HCT116 (cell line): ENCODE measurements around the gene TGM2. TPM values are rescaled to one million over a fixed set of nuclear protein-coding genes. Genes with fewer than 3 reads are reported as not detected.

Experiments used
- ATAC-seq: fragments of 200-7000 bp; cut with Tn5 transposase; 2 replicates; pipeline ENCODE4 v1.9.1; 2020; ENCODE audit warnings: mild to moderate bottlenecking, moderate library complexity
- BruUV-seq: library from RNA; stranded (reverse); fragments of 400-500 nt; replicated peaks from 2 replicates; lab custom pipeline; 2021; lab: Mats Ljungman, UMichigan
- CTCF ChIA-PET: fragments of 300-600 bp; sonication (Branson Sonifier 250); formaldehyde crosslinking; loops from one replicate; lab custom pipeline; 2021; ENCODE audit warnings: antibody characterized with exemption; lab: Charles Lee
- POLR2A ChIA-PET: fragments of 300-600, 350-600 bp; sonication (Branson Sonifier 250); formaldehyde crosslinking; loops from one replicate; lab custom pipeline; 2021; ENCODE audit warnings: antibody characterized with exemption; lab: Charles Lee
- RAD21 ChIA-PET, 2 experiments: fragments of 300-600 bp; sonication (Branson Sonifier 250); formaldehyde crosslinking; loops; one replicate each; lab custom pipeline; 2023; ENCODE audit warnings: low total read pairs in 2 of 2; ENCODE audit not compliant: uncharacterized antibody in 2 of 2, unreplicated experiment in 2 of 2, low non-redundant PET in 1 of 2; lab: Charles Lee
- DNase-seq: peaks from one replicate; pipeline ENCODE4 v3.0.0-alpha.2; 2010; ENCODE audit warnings: low read depth, low spot score
- H2AFZ ChIP-seq: fragments of 200-600 bp; shearing (Covaris generic), sonication (generic); 2 replicates; pipeline ENCODE4 v1.6.1; 2017; ENCODE audit warnings: low read depth, mixed run types, mixed read lengths, antibody characterized with exemption, low read length; ENCODE audit not compliant: poor library complexity, severe bottlenecking
- H3K27ac ChIP-seq: 2 replicates; pipeline ENCODE4 v1.5.1; 2012; ENCODE audit warnings: low read depth, low read length
- H3K27me3 ChIP-seq: fragments of 200-600 bp; sonication (generic); 2 replicates; pipeline ENCODE4 v1.6.1; 2016; ENCODE audit warnings: mixed run types, low read length, mixed read lengths; ENCODE audit not compliant: insufficient read depth
- H3K36me3 ChIP-seq, 2 experiments: fragments of 200-500 bp in 1 of 2; fragments of 200-600 bp in 1 of 2; sonication (Bioruptor generic) in 1 of 2; sonication (generic) in 1 of 2; 2 replicates each; pipeline versions ENCODE4 v1.5.1 to v1.6.1; 2014 to 2016; ENCODE audit warnings: low read length in 2 of 2, inconsistent platforms in 1 of 2, mixed read lengths in 1 of 2, mixed run types in 1 of 2; ENCODE audit not compliant: insufficient read depth in 2 of 2, control insufficient read depth in 1 of 2
- H3K4me1 ChIP-seq, 2 experiments: fragments of 200-600 bp in 1 of 2; sonication (generic) in 1 of 2; 2 replicates each; pipeline versions ENCODE4 v1.5.1 to v1.6.1; 2012 to 2017; ENCODE audit warnings: low read length in 2 of 2, inconsistent platforms in 1 of 2, mild to moderate bottlenecking in 1 of 2, mixed read lengths in 1 of 2, mixed run types in 1 of 2, moderate library complexity in 1 of 2; ENCODE audit not compliant: insufficient read depth in 2 of 2, control insufficient read depth in 1 of 2
- H3K4me2 ChIP-seq: fragments of 200-600 bp; sonication (generic); 2 replicates; pipeline ENCODE4 v1.6.1; 2017; ENCODE audit warnings: mixed run types, low read length, mixed read lengths
- H3K4me3 ChIP-seq, 2 experiments: fragments of 200-600 bp in 1 of 2; sonication (generic) in 1 of 2; replicated peaks in 1 of 2; 2 replicates each; pipeline ENCODE4 v1.5.1; 2011 to 2016; ENCODE audit warnings: low read length in 2 of 2, control low read depth in 1 of 2, low read depth in 1 of 2, mild to moderate bottlenecking in 1 of 2, mixed read lengths in 1 of 2, mixed run types in 1 of 2
- H3K79me2 ChIP-seq: fragments of 200-600 bp; sonication (generic); 2 replicates; pipeline ENCODE4 v1.6.1; 2017; ENCODE audit warnings: mild to moderate bottlenecking, mixed run types, low read length, moderate library complexity, mixed read lengths; ENCODE audit not compliant: insufficient read depth
- H3K9ac ChIP-seq: fragments of 200-600 bp; sonication (generic); 2 replicates; pipeline ENCODE4 v1.6.1; 2016; ENCODE audit warnings: low read length, mixed read lengths
- H3K9me2 ChIP-seq: fragments of 200-600 bp; sonication (generic), shearing (Covaris generic); 2 replicates; pipeline ENCODE4 v1.6.1; 2017; ENCODE audit warnings: mixed run types, mild to moderate bottlenecking, moderate library complexity; ENCODE audit not compliant: insufficient read depth
- H3K9me3 ChIP-seq, 2 experiments: fragments of 200-500 bp in 1 of 2; fragments of 200-600 bp in 1 of 2; sonication (Bioruptor generic) in 1 of 2; sonication (generic) in 1 of 2; 2 replicates each; pipeline ENCODE4 v1.6.1; 2014 to 2017; ENCODE audit warnings: low read length in 2 of 2, mixed read lengths in 2 of 2, inconsistent platforms in 1 of 2, low read depth in 1 of 2, mild to moderate bottlenecking in 1 of 2, mixed run types in 1 of 2, moderate library complexity in 1 of 2; ENCODE audit not compliant: control insufficient read depth in 1 of 2, insufficient read depth in 1 of 2
- H4K20me1 ChIP-seq: fragments of 200-600 bp; sonication (generic), shearing (Covaris generic); 2 replicates; pipeline ENCODE4 v1.6.1; 2017; ENCODE audit warnings: mixed run types, mild to moderate bottlenecking, moderate library complexity; ENCODE audit not compliant: insufficient read depth
- CBX3 ChIP-seq: IDR thresholded peaks from 2 replicates; pipeline ENCODE4 v1.6.1; 2012; ENCODE audit warnings: low read depth
- CEBPB ChIP-seq: IDR thresholded peaks from 2 replicates; pipeline ENCODE4 v1.6.1; 2012; ENCODE audit warnings: low read depth
- ELF1 ChIP-seq: IDR thresholded peaks from 2 replicates; pipeline ENCODE4 v1.6.1; 2012; ENCODE audit warnings: low read depth, borderline replicate concordance
- EZH2 ChIP-seq: fragments of 200-600 bp; sonication (generic); IDR thresholded peaks from 2 replicates; pipeline ENCODE4 v1.6.1; 2017; ENCODE audit warnings: antibody characterized with exemption, mixed run types
- EZH2phosphoT487 ChIP-seq: fragments of 200-600 bp; IDR thresholded peaks from 2 replicates; pipeline ENCODE4 v1.6.1; 2018; ENCODE audit warnings: antibody characterized with exemption, borderline replicate concordance
- FOSL1 ChIP-seq: IDR thresholded peaks from 2 replicates; pipeline ENCODE4 v1.6.1; 2012; ENCODE audit warnings: low read depth
- MAX ChIP-seq: IDR thresholded peaks from 2 replicates; pipeline ENCODE4 v1.6.1; 2012
- RAD21 ChIP-seq: IDR thresholded peaks from 2 replicates; pipeline ENCODE4 v1.6.1; 2012; ENCODE audit warnings: low read depth, mild to moderate bottlenecking
- REST ChIP-seq: IDR thresholded peaks from 2 replicates; pipeline ENCODE4 v1.6.1; 2012; ENCODE audit warnings: low read depth
- SIN3A ChIP-seq: IDR thresholded peaks from 2 replicates; pipeline ENCODE4 v1.6.1; 2012; ENCODE audit warnings: low read depth
- SP1 ChIP-seq: IDR thresholded peaks from 2 replicates; pipeline ENCODE4 v1.6.1; 2012; ENCODE audit warnings: low read depth
- SRF ChIP-seq: IDR thresholded peaks from 2 replicates; pipeline ENCODE4 v1.6.1; 2012; ENCODE audit warnings: low read depth
- TCF7L2 ChIP-seq: IDR thresholded peaks from 2 replicates; pipeline ENCODE4 v1.7.0; 2011; ENCODE audit warnings: borderline replicate concordance, inconsistent platforms; ENCODE audit not compliant: insufficient read depth, insufficient read length; ENCODE audit errors: extremely low read depth
- YY1 ChIP-seq: IDR thresholded peaks from 2 replicates; pipeline ENCODE4 v1.6.1; 2011; ENCODE audit warnings: low read length, low read depth, moderate library complexity, mild to moderate bottlenecking; ENCODE audit not compliant: insufficient replicate concordance; ENCODE audit errors: extremely low read depth
- ZBTB33 ChIP-seq: IDR thresholded peaks from 2 replicates; pipeline ENCODE4 v1.6.1; 2011; ENCODE audit warnings: mild to moderate bottlenecking, low read length, moderate library complexity; ENCODE audit not compliant: insufficient replicate concordance; ENCODE audit errors: extremely low read depth
- ZFX ChIP-seq: fragments of 450-650 bp; IDR thresholded peaks from 2 replicates; pipeline ENCODE4 v1.6.1; 2017
- ZNF274 ChIP-seq: fragments of 200-500 bp; sonication (Bioruptor generic); IDR thresholded peaks from 2 replicates; pipeline ENCODE4 v1.6.1; 2014; ENCODE audit warnings: mild to moderate bottlenecking, low read depth, low read length, inconsistent platforms
- intact Hi-C: fragments of 100-400 bp; cut with micrococcal nuclease; formaldehyde crosslinking; loops from 2 replicates; pipeline ENCODE4 v1.10.0; 2022
- total RNA-seq: library from RNA; stranded (reverse); gene quantifications from one replicate; pipeline ENCODE4 v1.2.1, GENCODE V29; 2021; ENCODE audit not compliant: unreplicated experiment

Gene TGM2
- total RNA-seq, 1 experiment from 2014 or later = 6.1 TPM

GRCh38 chr20:38139156-38139912 lies 25.7 kb downstream of the TGM2 start:
- CTCF ChIA-PET = no interaction called here
- Histone ChIP-seq H3K4me2 (no peak overlapping the region), H3K9me2 (no peaks in the 10 kb centered on the region)
- no peak for TF ChIP-seq SRF
- no peak for TF ChIP-seq ZNF274
- TF ChIP-seq FOSL1 = no peak
- no peak for TF ChIP-seq CBX3
- no peak for TF ChIP-seq SIN3A
- no peak for TF ChIP-seq ELF1
- no peak for TF ChIP-seq CEBPB
- TF ChIP-seq RAD21 = no peak
- no peak for TF ChIP-seq MAX
- no peak for TF ChIP-seq YY1
- TF ChIP-seq EZH2 = no peak
- no peak for TF ChIP-seq ZFX
- no peak for TF ChIP-seq SP1
- TF ChIP-seq EZH2phosphoT487 = no peak
- TF ChIP-seq REST = no peak
- no peak for TF ChIP-seq TCF7L2
- TF ChIP-seq ZBTB33 = no peak
- TF ChIP-seq, all 23 proteins: peak for 0
- POLR2A ChIA-PET = no interaction called here
- intact Hi-C loops = no loop called here
- RAD21 ChIA-PET = no interaction called here
- no peaks in the 10 kb centered on the region for H3K9me3 ChIP-seq
- no peak overlapping the region for H2AFZ ChIP-seq
- BruUV-seq = no TSS peak
- DNase-seq (no peak), ATAC-seq (no peak)
- no peaks in the 10 kb centered on the region for H3K79me2 ChIP-seq
- H3K27ac ChIP-seq = no peak overlapping the region
- no peak overlapping the region for H3K4me3 ChIP-seq
- no peaks in the 10 kb centered on the region for H3K27me3 ChIP-seq
- H3K9ac ChIP-seq = no peak overlapping the region
- H3K4me1 ChIP-seq = peaks cover 28 to 32% of the 10 kb centered on the region in 2 experiments
- no peaks in the 10 kb centered on the region for H3K36me3 ChIP-seq
- no peaks in the 10 kb centered on the region for H4K20me1 ChIP-seq
